ENCODE measurements around the gene C16orf54.
"Not testable (repeated sequence)": the region's sequence is repeated elsewhere in the genome, so short reads cannot be mapped to it uniquely, and the experiment has no call there.

Gene C16orf54

DNA sequence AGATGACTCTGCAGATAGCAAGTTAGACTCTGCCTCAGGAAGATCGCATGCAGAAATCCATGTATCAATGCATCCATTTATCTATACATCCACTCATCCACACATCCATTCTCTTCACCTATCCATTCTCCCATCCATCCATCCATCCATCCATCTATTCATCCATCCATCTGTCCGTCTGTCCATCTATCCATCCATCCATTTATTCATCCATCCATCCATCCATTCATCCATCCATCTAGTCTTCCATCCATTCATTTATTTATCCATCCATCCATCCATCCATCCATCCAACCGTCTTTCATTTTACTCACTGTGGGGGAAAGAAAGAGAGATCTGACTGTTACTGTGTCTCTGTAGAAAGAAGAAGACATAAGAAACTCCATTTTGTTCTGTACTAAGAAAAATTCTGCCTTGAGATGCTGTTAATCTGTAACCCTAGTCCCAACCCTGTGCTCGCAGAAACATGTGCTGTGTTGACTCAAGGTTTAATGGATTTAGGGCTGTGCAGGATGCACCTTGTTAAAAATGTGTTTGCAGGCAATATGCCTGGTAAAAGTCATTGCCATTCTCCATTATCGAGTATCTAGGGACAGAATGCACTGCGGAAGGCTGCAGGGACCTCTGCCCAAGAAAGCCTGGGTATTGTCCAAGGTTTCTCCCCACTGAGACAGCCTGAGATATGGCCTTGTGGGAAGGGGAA lies 5.7 kb downstream of the C16orf54 start:
- DNase-seq (ENCODE audit: low spot score), result not testable (repeated sequence)

DNA sequence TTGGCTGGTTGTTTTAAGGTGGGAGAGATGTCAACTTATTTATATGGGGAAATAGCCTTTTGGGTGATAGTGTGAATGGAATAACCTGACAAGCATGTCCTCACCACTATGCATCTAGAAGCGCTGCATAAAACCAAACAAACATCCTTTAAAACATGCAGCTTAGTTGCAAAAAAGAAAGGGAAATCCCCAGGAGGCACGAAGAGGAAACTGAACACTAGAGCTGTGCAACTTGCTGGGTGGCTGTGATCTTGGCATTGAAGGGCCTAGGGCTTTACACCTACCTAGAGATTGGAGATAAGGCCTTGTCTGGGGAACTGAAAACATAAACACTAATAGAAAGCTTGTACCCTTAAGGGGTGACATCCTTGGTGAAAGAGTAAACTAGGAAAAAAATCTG lies 7.3 kb downstream of the C16orf54 start:
- no peak for DNase-seq (ENCODE audit: low spot score)

DNA sequence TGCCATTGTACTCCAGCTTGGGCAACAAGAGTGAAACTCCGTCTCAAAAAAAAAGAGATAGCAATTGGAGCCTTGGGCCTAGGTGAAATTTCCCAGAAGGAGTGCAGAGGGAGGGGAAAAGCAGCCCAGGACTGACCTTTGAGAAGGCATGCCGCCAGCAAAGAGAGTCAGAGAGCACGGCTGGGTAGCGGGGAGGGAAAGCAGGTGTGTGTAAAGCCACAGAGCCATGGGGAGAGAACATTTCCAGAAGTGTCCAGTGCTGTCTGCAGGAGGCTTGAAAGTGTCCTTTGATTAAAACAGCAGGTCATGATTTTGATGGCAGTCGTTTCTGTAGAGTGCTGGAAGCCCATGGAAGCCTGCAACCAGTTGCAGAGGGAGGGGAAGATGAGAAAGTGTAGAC lies 8.1 kb downstream of the C16orf54 start:
- no peak for DNase-seq (ENCODE audit: low spot score)

DNA sequence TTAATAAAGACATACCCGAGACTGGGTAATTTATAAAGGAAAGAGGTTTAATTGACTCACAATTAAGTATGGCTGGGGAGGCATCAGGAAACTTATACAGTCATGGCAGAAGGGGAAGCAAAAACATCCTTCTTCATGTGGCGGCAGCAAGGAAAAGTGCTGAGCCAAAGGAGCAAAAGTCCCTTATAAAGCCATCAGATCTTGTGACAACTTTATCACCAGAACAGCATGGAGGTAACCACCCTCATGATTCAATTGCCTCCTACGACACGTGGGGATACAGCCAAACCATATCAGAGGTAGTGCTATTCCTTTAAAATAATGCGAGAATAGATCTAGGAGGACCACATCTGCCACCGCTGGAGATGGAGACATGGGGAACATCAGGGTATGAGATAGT lies 9.0 kb downstream of the C16orf54 start:
- DNase-seq (ENCODE audit: low spot score), result no peak

DNA sequence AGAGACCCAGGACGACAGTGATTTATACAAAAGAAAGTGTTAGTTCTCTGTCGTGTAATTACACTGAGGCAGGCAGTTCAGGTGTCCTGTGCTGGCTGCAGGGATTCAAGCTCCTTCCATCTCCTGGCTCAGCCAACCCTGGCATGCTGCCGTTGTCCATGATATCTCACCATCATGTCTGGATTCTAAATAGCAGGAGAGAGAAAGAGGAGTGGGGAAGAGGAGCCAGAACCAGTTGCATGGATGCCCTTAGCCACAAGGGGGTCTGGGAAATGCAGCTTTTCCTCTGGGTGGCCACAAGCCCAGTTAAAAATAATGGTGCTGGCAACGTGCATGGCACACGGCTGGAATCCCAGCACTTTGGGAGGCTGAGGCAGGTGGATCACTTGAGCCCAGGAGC lies 9.7 kb downstream of the C16orf54 start:
- DNase-seq (ENCODE audit: low spot score), result no peak

- no peak for DNase-seq (ENCODE audit: low spot score)
Observed at GRCh38 chr16:29734786-29735185, 11.0 kb downstream of the C16orf54 start.

- DNase-seq (ENCODE audit: low spot score), result not testable (repeated sequence)
Observed at GRCh38 chr16:29731768-29732601, 13.8 kb downstream of the C16orf54 start.

DNA sequence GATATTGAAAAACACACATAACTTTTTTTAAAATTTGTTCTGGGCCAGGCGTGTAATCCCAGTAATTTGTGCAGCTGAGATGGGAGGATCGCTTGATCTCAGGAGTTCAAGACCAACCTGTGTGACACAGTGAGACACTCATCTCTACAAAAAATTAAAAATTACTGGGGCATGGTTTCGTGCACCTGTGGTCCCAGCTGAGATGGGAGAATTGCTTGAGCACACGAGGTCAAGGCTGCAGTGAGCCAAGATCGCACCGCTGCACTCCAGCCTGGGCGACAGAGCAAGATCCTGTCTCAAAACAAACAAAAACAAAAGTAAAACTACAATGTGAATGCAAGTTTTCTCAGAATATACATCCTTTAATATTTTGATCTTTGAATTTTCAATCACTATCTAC lies 15.1 kb downstream of the C16orf54 start:
- DNase-seq (ENCODE audit: low spot score), result no peak

GRCh38 chr16:29729116-29729521 lies 16.7 kb downstream of the C16orf54 start:
- peak; percentile 11 for DNase-seq (ENCODE audit: low spot score)

DNA sequence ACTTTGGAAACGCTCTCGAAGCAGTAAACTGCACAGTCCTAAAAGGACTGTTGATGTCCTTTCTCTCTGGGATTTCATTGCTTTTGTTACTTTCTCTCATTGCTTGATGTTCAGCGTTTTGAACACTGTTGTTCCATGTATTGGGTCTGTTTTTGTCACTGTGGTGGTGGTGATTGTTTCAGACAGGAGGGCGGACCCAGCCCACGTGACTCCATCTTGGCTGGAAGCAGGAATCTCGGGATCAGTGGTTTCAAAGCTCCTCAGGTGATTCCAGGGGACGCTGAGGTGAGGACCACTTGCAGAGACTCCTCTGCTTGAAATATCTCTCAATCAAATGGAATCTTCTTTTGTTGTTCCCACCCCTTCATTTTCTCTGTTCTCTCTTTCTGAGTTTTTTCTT lies 18.3 kb downstream of the C16orf54 start:
- no peak for DNase-seq (ENCODE audit: low spot score)

GRCh38 chr16:29726845-29727377 lies 18.9 kb downstream of the C16orf54 start:
- no peak for DNase-seq (ENCODE audit: low spot score)

DNA sequence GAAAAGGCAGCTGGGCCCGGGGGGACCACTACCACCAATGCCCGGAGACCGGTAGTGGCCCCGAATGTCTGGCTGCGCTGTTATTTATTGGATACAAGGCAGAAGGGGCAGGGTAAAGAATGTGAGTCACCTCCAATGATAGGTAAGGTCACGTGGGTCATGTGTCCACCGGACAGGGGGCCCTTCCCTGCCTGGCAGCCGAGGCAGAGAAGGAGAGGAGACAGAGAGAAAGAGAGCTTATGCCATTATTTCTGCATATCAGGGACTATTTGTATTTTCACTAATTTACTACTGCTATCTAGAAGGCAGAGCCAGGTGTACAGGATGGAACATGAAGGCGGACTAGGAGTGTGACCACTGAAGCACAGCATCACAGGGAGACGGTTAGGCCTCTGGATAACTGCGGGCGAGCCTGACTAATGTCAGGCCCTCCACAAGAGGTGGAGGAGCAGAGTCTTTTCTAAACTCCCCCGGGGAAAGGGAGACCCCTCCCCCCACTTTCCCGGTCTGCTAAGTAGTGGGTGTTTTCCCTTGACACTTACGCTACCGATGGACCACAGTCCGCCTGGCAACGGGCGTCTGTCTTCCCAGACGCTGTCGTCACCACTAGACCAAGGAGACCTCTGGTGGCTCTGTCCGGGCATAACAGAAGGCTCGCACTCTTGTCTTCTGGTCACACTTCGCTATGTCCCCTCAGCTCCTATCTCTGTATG lies 24.5 kb downstream of the C16orf54 start:
- peak; percentile 53 for DNase-seq (ENCODE audit: low spot score)

DNA sequence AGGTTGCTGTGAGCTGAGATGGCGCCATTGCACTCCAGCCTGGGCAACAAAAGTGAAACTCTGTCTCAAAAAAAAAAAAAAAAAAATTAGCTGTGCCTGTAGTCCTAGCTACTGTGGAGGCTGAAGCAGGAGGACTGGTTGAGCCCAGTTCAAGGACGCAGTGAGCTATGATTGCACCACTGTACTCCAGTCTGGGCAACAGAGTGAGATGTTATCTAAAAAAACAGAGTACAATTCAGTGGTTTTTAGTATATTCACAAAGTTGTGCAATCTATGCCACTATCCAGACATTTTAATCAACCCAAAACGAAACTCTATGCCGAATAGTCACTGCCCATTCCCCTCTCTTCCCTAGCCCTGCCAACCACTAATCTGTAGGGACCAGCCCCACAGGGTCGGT lies 25.1 kb downstream of the C16orf54 start:
- DNase-seq (ENCODE audit: low spot score), result no peak

GRCh38 chr16:29719063-29719462 lies 26.7 kb downstream of the C16orf54 start:
- DNase-seq (ENCODE audit: low spot score), result no peak

GRCh38 chr16:29717113-29717512 lies 28.7 kb downstream of the C16orf54 start:
- DNase-seq (ENCODE audit: low spot score), result no peak

DNA sequence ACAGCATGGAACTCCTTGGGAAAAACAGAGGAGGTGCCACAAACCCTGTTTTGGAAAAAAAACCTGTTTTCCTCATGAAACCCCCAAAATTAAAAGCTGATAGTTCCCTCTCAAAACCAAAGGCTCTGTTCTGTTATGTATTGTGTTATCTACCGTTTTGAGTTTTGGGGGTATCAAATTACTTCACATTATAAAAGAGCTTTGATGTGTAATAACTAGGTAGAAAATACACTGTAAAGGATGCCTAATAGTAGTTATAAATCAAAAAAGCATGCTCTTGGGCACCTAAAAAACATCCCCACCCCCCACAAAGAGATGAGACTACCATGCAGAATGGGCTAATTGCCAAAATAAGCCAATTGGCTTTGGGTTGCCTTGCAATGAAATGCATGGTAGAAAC lies 30.8 kb downstream of the C16orf54 start:
- DNase-seq (ENCODE audit: low spot score), result no peak

DNA sequence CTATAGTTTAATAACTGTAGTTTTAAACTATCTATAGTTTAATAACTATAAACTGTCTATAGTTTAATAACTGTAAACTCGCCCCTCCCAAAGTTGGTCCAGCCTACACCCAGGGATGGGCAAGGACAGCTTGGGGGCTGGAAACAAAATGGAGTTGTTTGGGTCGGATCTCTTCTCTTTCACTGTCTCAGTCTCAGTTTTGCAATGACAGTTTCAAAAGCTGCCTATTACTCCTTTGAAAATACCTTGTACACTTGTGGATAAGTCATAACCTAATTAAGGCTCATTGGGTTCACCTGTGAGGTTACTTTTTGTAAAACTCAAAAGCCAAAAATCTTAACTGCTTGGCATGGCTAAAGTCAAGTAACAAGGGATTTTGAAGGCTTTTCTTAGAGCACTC lies 31.4 kb downstream of the C16orf54 start:
- DNase-seq (ENCODE audit: low spot score), result no peak

DNA sequence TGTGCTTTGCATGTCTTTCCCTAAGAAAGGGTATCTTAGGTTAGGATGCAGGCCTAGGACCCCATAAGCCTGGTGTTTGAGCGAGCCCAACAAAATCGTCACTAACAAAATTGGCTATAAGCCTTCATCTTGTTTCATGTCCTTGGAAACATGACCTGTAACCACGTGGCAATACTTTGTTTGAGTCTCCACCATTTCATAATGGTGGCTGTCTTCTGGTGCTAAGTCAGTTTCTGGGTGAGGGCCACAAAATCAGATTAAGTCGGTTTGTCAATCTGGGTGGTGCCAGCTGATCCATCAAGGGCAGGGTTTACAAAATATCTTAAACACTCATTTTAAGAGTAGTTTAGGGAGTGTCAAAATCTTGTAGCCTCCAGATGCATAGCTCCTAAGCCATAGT lies 33.0 kb downstream of the C16orf54 start:
- no peak for DNase-seq (ENCODE audit: low spot score)

DNA sequence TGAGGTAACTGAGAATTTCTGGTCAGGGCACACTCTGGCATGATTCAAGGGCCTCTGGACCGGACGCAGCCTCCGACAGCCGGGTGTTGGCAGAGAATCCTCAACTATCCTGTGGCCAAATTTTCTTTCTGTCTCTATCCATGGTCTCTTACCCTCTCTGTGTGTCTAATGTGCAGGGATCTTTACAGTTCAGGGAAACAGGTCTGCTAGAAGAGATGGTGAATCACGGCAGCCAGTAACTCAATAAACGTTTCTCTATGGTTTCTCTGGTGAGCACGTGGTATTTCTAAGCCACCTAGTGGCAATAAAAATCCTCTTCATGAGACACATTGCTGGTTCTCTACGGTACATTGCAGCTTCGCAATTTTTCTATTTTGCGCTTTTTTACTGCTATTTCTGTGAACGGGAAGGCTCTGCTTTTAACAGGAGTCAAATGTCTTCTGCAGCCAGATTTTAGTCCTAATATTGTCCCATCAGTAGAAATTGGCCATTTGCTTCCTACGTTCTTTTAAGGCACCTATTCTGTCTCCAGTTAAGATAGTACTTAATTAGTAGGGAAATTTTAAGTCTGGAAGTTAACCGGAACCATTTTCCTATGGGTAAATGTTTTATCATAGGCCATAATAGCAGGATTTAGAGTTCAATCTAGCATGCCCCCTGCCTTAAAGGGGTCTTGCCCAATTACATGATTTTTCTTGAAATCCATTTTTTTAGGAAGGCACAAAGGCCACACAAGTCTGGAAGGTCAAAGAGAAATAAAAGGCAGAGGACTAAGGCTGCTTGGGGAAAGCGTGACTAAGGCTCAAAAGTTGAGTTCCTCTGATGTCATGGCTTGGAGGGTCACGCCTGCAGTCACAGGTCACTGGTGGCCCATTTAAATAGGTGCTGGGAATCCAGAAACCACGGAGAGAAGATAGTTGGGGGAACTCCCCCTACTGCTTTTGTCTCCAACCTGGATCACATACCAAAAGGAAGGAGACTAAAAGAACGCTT lies 35.3 kb downstream of the C16orf54 start:
- peak; percentile 50 for DNase-seq (ENCODE audit: low spot score)

- DNase-seq (ENCODE audit: low spot score), result not testable (repeated sequence)
Observed at GRCh38 chr16:29709657-29710056, 36.1 kb downstream of the C16orf54 start.

DNA sequence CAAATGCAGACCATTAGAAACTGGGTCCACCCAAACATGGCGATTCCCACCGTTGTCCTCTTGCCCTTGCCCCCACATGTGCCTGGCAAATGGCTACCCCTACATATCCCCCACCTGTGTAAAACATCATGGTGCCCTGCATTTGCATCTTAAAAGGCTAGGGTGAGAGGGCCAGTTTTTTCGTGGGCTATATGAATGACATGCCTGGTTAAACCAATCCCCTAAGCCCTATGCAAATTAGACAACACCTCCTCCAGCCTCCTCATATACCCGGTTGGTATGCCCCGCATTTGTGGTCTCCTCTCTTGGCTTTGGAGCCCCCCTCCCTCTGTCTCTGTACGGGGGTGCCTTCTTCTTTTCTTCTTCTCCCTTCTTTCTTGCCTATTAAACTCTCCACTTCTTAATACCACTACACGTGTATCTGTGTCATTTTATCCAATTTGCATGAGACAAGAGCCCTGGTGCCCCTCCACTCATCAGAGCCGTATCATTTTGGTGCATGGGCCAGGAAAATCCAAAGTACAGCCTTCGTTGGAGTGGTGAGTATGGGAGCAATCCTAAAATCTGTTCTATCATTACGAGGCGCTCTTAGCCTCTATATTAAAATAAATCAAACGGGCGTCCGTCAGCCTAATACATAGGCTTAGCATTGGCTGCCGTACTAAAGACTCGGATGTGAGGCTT lies 36.7 kb downstream of the C16orf54 start:
- DNase-seq (ENCODE audit: low spot score), result no peak
